ENCODE measurements around the gene GORASP2.
A peak's percentile ranks its signal among the peaks of the same experiment; 100 is the strongest.
"Not testable (repeated sequence)": the region's sequence is repeated elsewhere in the genome, so short reads cannot be mapped to it uniquely, and the experiment has no call there.

GORASP2 gene

GRCh38 chr2:170928824-170929685, at the start of gene GORASP2:
GORASP2 (plus strand) TSS chr2:170929253; CDS start chr2:170929341, 88 bp downstream.
- peak; percentile 99 for DNase-seq

- no peak for DNase-seq
Measured at GRCh38 chr2:170881840-170882239, 47.2 kb upstream of the GORASP2 start.

- no peak for DNase-seq
Measured at GRCh38 chr2:170882758-170883157, 46.3 kb upstream of the GORASP2 start.

- DNase-seq = no peak
Measured at GRCh38 chr2:170883683-170884082, 45.4 kb upstream of the GORASP2 start.

- no peak for DNase-seq
Measured at GRCh38 chr2:170885130-170885791, 43.8 kb upstream of the GORASP2 start.

GRCh38 chr2:170886386-170886785, 42.7 kb upstream of the GORASP2 start:
- DNase-seq = no peak

- no peak for DNase-seq
Measured at GRCh38 chr2:170887496-170887895, 41.6 kb upstream of the GORASP2 start.

- no peak for DNase-seq
Measured at GRCh38 chr2:170887896-170888295, 41.2 kb upstream of the GORASP2 start.

- DNase-seq = no peak
Measured at GRCh38 chr2:170891893-170892292, 37.2 kb upstream of the GORASP2 start.

- DNase-seq = no peak
Measured at GRCh38 chr2:170892391-170892951, 36.6 kb upstream of the GORASP2 start.

GRCh38 chr2:170895023-170895757, 33.9 kb upstream of the GORASP2 start:
- DNase-seq = no peak

- no peak for DNase-seq
Measured at GRCh38 chr2:170896622-170897021, 32.4 kb upstream of the GORASP2 start.

GRCh38 chr2:170897108-170897507, 31.9 kb upstream of the GORASP2 start:
- no peak for DNase-seq

- no peak for DNase-seq
Measured at GRCh38 chr2:170905864-170906263, 23.2 kb upstream of the GORASP2 start.

- DNase-seq = no peak
Measured at GRCh38 chr2:170911314-170911889, 17.7 kb upstream of the GORASP2 start.

GRCh38 chr2:170914994-170915666, 13.9 kb upstream of the GORASP2 start:
- DNase-seq = not testable (repeated sequence)

- DNase-seq = no peak
Measured at GRCh38 chr2:170917219-170917913, 11.7 kb upstream of the GORASP2 start.

- no peak for DNase-seq
Measured at GRCh38 chr2:170917957-170918356, 11.1 kb upstream of the GORASP2 start.

- not testable (repeated sequence) for DNase-seq
Measured at GRCh38 chr2:170921873-170922272, 7.2 kb upstream of the GORASP2 start.

- no peak for DNase-seq
Measured at GRCh38 chr2:170922634-170923494, 6.2 kb upstream of the GORASP2 start.

Measured in CD4-positive, alpha-beta T cell treated with Interleukin-4 for 1 hour (primary cell).